ENCODE data around the gene CST9. TPM values are rescaled to one million over a fixed set of nuclear protein-coding genes. Genes with fewer than 3 reads are reported as not detected.

The CST9 gene
- total RNA-seq, 1 experiment from 2014 or later: not detected

DNA sequence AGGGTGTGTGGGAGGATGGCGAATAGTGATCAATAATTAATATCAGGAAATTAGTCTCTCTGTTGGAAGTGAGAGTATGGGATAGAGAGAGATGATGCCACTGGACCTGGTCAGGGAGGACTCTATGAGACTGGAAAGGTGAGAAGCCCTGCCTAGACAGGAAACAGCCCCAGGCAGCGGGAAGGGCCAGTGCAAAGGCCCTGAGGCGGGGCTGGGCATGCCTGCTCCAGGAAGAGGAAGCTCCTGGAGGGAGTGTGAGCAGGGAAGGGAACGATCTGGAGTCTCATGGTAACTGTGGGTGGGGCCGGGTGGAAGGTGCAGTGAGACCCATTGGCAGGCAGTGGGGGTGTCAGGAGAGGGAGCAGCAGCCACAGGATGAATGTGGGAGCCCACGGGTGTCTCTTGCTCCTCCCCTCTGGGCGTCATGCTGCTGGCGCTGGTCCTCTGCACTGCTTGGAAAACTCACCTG is 33.8 kb upstream of the CST9 start:
- RAD21 ChIA-PET (ENCODE audit: low non-redundant PET in 1 of 2, low total read pairs in 2 of 2, uncharacterized antibody in 2 of 2, unreplicated experiment in 2 of 2): no interaction called here

More for the DNA sequence above, 33.8 kb upstream of the CST9 start:
- intact Hi-C loops (cut with micrococcal nuclease): loop anchor here (10.0 kb wide), 1 partner anchor 1555 kb away; the partner anchor contains the start of gene ENTPD6
- Histone ChIP-seq H3K9me2 (ENCODE audit: insufficient read depth) (no peaks in the 10 kb centered on the region), H3K27me3 (ENCODE audit: insufficient read depth, low read length) (no peaks in the 10 kb centered on the region), H3K4me2 (ENCODE audit: low read length) (peak overlapping the region; percentile 59), H3K27ac (ENCODE audit: low read depth, low read length) (no peak overlapping the region), H3K9ac (ENCODE audit: low read length) (no peak overlapping the region), H3K9me3 (ENCODE audit: control insufficient read depth in 1 of 2, insufficient read depth in 1 of 2, low read depth in 1 of 2, low read length in 2 of 2) (no peaks in the 10 kb centered on the region), H2AFZ (ENCODE audit: low read depth, low read length, poor library complexity, severe bottlenecking) (peak overlapping the region; percentile 26), H3K36me3 (ENCODE audit: control insufficient read depth in 1 of 2, insufficient read depth in 2 of 2, low read length in 2 of 2) (peaks cover 5% of the 10 kb centered on the region in 2 experiments; a peak in 2 of 4 replicates), H3K4me3 (replicated peaks in 1 of 2; ENCODE audit: low read depth in 1 of 2, low read length in 2 of 2) (no peak overlapping the region), H4K20me1 (ENCODE audit: insufficient read depth) (no peaks in the 10 kb centered on the region), H3K79me2 (ENCODE audit: insufficient read depth, low read length) (peaks cover 21% of the 10 kb centered on the region), H3K4me1 (ENCODE audit: control insufficient read depth in 1 of 2, insufficient read depth in 2 of 2, low read length in 2 of 2) (peaks cover 29 to 41% of the 10 kb centered on the region in 2 experiments)
- CTCF ChIA-PET: no interaction called here
- ATAC-seq: peak; percentile 26; the same call in 1 of the 2 replicates
- DNase-seq (ENCODE audit: low read depth, low spot score): no peak
- BruUV-seq (replicated peaks): no TSS peak
- TF ChIP-seq POLR2A (IDR thresholded peaks at IDR 0.05; ENCODE audit: borderline replicate concordance, extremely low read depth, insufficient read depth, insufficient read length) (no peak), ZNF274 (IDR thresholded peaks at IDR 0.05; ENCODE audit: low read depth, low read length) (no peak), ELF1 (IDR thresholded peaks at IDR 0.05; ENCODE audit: borderline replicate concordance, low read depth) (no peak), ZFX (IDR thresholded peaks at IDR 0.05) (no peak), SP1 (IDR thresholded peaks at IDR 0.05; ENCODE audit: low read depth) (no peak), SRF (IDR thresholded peaks at IDR 0.05; ENCODE audit: low read depth) (no peak), EZH2phosphoT487 (IDR thresholded peaks at IDR 0.05; ENCODE audit: borderline replicate concordance) (no peak), EZH2 (IDR thresholded peaks at IDR 0.05) (no peak), CEBPB (IDR thresholded peaks at IDR 0.05; ENCODE audit: low read depth) (no peak), CBX3 (IDR thresholded peaks at IDR 0.05; ENCODE audit: low read depth) (no peak), RAD21 (IDR thresholded peaks at IDR 0.05; ENCODE audit: low read depth) (no peak)
- TF ChIP-seq, protein P1, sequence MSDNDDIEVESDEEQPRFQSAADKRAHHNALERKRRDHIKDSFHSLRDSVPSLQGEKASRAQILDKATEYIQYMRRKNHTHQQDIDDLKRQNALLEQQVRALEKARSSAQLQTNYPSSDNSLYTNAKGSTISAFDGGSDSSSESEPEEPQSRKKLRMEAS (IDR thresholded peaks at IDR 0.05): no peak
- TF ChIP-seq, protein P2, sequence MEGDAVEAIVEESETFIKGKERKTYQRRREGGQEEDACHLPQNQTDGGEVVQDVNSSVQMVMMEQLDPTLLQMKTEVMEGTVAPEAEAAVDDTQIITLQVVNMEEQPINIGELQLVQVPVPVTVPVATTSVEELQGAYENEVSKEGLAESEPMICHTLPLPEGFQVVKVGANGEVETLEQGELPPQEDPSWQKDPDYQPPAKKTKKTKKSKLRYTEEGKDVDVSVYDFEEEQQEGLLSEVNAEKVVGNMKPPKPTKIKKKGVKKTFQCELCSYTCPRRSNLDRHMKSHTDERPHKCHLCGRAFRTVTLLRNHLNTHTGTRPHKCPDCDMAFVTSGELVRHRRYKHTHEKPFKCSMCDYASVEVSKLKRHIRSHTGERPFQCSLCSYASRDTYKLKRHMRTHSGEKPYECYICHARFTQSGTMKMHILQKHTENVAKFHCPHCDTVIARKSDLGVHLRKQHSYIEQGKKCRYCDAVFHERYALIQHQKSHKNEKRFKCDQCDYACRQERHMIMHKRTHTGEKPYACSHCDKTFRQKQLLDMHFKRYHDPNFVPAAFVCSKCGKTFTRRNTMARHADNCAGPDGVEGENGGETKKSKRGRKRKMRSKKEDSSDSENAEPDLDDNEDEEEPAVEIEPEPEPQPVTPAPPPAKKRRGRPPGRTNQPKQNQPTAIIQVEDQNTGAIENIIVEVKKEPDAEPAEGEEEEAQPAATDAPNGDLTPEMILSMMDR (IDR thresholded peaks at IDR 0.05 in 2 of 3, conservative IDR thresholded peaks at IDR 0.05 in 1 of 3; ENCODE audit: borderline replicate concordance in 1 of 3, insufficient read depth in 1 of 3, low read depth in 2 of 3, low read length in 2 of 3): no peak
- TF ChIP-seq, protein P3, sequence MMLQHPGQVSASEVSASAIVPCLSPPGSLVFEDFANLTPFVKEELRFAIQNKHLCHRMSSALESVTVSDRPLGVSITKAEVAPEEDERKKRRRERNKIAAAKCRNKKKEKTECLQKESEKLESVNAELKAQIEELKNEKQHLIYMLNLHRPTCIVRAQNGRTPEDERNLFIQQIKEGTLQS (IDR thresholded peaks at IDR 0.05): no peak
- TF ChIP-seq, protein P4, sequence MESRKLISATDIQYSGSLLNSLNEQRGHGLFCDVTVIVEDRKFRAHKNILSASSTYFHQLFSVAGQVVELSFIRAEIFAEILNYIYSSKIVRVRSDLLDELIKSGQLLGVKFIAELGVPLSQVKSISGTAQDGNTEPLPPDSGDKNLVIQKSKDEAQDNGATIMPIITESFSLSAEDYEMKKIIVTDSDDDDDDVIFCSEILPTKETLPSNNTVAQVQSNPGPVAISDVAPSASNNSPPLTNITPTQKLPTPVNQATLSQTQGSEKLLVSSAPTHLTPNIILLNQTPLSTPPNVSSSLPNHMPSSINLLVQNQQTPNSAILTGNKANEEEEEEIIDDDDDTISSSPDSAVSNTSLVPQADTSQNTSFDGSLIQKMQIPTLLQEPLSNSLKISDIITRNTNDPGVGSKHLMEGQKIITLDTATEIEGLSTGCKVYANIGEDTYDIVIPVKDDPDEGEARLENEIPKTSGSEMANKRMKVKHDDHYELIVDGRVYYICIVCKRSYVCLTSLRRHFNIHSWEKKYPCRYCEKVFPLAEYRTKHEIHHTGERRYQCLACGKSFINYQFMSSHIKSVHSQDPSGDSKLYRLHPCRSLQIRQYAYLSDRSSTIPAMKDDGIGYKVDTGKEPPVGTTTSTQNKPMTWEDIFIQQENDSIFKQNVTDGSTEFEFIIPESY (IDR thresholded peaks at IDR 0.05; ENCODE audit: extremely low read depth, insufficient replicate concordance, low read length): no peak
- POLR2A ChIA-PET: no interaction called here

Data from HCT116 (cell line).